Astrocyte (in vitro differentiated cells and primary cell): Measurements from ENCODE around the gene LRP1B.

Source experiments
- CTCF ChIP-seq: IDR thresholded peaks from 2 replicates; pipeline ENCODE4 v1.5.1; 2011; ENCODE audit warnings: low read depth, mild to moderate bottlenecking, inconsistent platforms, low read length, moderate library complexity; ENCODE audit not compliant: insufficient read depth
- EZH2 ChIP-seq: IDR thresholded peaks from 2 replicates; pipeline ENCODE4 v1.6.1; 2012; ENCODE audit warnings: mild to moderate bottlenecking, low read length, inconsistent platforms; ENCODE audit not compliant: insufficient read depth

GRCh38 chr2:141455877-141456276 is 674.9 kb downstream of the LRP1B start:
- TF ChIP-seq CTCF: no peak
- no peak for TF ChIP-seq EZH2
